Neural progenitor cell (in vitro differentiated cells): ENCODE measurements around the gene UBE2L3. TPM values are rescaled to one million over a fixed set of nuclear protein-coding genes. Genes with fewer than 3 reads are reported as not detected.

Experiments used
- DNase-seq: peaks from one replicate; pipeline ENCODE4 v3.0.0-alpha.2; 2016; ENCODE audit warnings: low spot score
- H2AFZ ChIP-seq: fragments of 200-600 bp; sonication (generic); replicated peaks from 2 replicates; pipeline ENCODE4 v1.6.1; 2016; ENCODE audit warnings: antibody characterized with exemption
- H3F3A ChIP-seq: fragments of 200-600 bp; sonication (generic); 2 replicates; pipeline ENCODE4 v1.6.1; 2016; ENCODE audit warnings: antibody characterized with exemption, low read depth
- H3K27ac ChIP-seq: fragments of 200-600 bp; sonication (generic); 2 replicates; pipeline ENCODE4 v1.5.1; 2016; ENCODE audit warnings: mild to moderate bottlenecking
- H3K27me3 ChIP-seq: fragments of 200-600 bp; sonication (generic); 2 replicates; pipeline ENCODE4 v1.6.1; 2016; ENCODE audit warnings: mild to moderate bottlenecking, moderate library complexity
- H3K36me3 ChIP-seq: fragments of 200-600 bp; sonication (generic); 2 replicates; pipeline ENCODE4 v1.5.1; 2016
- H3K4me1 ChIP-seq: fragments of 200-600 bp; sonication (generic); 2 replicates; pipeline ENCODE4 v1.6.1; 2016; ENCODE audit warnings: mixed run types
- H3K4me2 ChIP-seq: fragments of 200-600 bp; sonication (generic); 2 replicates; pipeline ENCODE4 v1.6.1; 2016
- H3K4me3 ChIP-seq: fragments of 200-600 bp; sonication (generic); 2 replicates; pipeline ENCODE4 v1.5.1; 2016
- H3K79me2 ChIP-seq: fragments of 200-600 bp; sonication (generic); 2 replicates; pipeline ENCODE4 v1.6.1; 2016; ENCODE audit warnings: low read depth
- H3K9ac ChIP-seq: fragments of 200-600 bp; sonication (generic); 2 replicates; pipeline ENCODE4 v1.6.1; 2016
- H3K9me3 ChIP-seq: fragments of 200-600 bp; sonication (generic); 2 replicates; pipeline ENCODE4 v1.5.1; 2016; ENCODE audit warnings: low read depth
- H4K20me1 ChIP-seq: fragments of 200-600 bp; sonication (generic); 2 replicates; pipeline ENCODE4 v1.6.1; 2016; ENCODE audit warnings: low read depth
- H3K27ac Mint-ChIP-seq: 3 replicates; pipeline ENCODE4 v1.8.0; 2021; ENCODE audit warnings: mixed read lengths
- H3K27me3 Mint-ChIP-seq: 2 replicates; pipeline ENCODE4 v1.8.0; 2022; ENCODE audit warnings: low read depth, mild to moderate bottlenecking, inconsistent platforms, moderate library complexity, mixed read lengths; ENCODE audit not compliant: insufficient read depth
- H3K36me3 Mint-ChIP-seq: 3 replicates; pipeline ENCODE4 v1.8.0; 2021; ENCODE audit warnings: mixed read lengths
- H3K4me1 Mint-ChIP-seq: 3 replicates; pipeline ENCODE4 v1.8.0; 2021; ENCODE audit warnings: mixed read lengths
- H3K4me3 Mint-ChIP-seq: 3 replicates; pipeline ENCODE4 v1.8.0; 2021; ENCODE audit warnings: mild to moderate bottlenecking, moderate library complexity, mixed read lengths
- H3K9me3 Mint-ChIP-seq: 3 replicates; pipeline ENCODE4 v1.8.0; 2020; ENCODE audit warnings: mixed read lengths
- EZH2 ChIP-seq: fragments of 200-600 bp; sonication (generic); IDR thresholded peaks from 2 replicates; pipeline ENCODE4 v1.6.1; 2017; ENCODE audit warnings: antibody characterized with exemption, mild to moderate bottlenecking, moderate library complexity
- EZH2phosphoT487 ChIP-seq: fragments of 200-600 bp; sonication (generic); IDR thresholded peaks from 2 replicates; pipeline ENCODE4 v1.6.1; 2017; ENCODE audit warnings: antibody characterized with exemption
- total RNA-seq: library from RNA; depleted of rRNA; stranded (reverse); fragments of >200 nt; gene quantifications from 2 replicates; pipeline ENCODE4 v1.2.3, GENCODE V29; 2015; ENCODE audit warnings: low replicate concordance
- TF ChIP-seq, protein P1 (sequence below): fragments of 200-600 bp; sonication (generic); IDR thresholded peaks from 2 replicates; pipeline ENCODE4 v1.5.1; 2017; ENCODE audit warnings: antibody characterized with exemption, mild to moderate bottlenecking

UBE2L3 gene
- total RNA-seq, 1 donor from 2014 or later, result 61.2 TPM

- Mint-ChIP-seq H3K9me3 (peaks cover 2% of the 10 kb centered on the region), H3K27ac (no peak overlapping the region), H3K36me3 (peaks cover 12% of the 10 kb centered on the region), H3K4me3 (peak overlapping the region; percentile 55), H3K4me1 (peaks cover 21% of the 10 kb centered on the region), H3K27me3 (peaks cover 8% of the 10 kb centered on the region)
- Histone ChIP-seq H3F3A (peaks cover 35% of the 10 kb centered on the region), H3K4me2 (no peak overlapping the region), H3K36me3 (no peaks in the 10 kb centered on the region), H3K9ac (no peak overlapping the region), H4K20me1 (peaks cover 69% of the 10 kb centered on the region), H3K4me3 (no peak overlapping the region), H3K4me1 (no peaks in the 10 kb centered on the region), H2AFZ (no peak overlapping the region), H3K9me3 (no peaks in the 10 kb centered on the region), H3K27me3 (no peaks in the 10 kb centered on the region), H3K79me2 (peaks cover 25% of the 10 kb centered on the region), H3K27ac (no peak overlapping the region)
- no peak for DNase-seq
- TF ChIP-seq, protein P1, sequence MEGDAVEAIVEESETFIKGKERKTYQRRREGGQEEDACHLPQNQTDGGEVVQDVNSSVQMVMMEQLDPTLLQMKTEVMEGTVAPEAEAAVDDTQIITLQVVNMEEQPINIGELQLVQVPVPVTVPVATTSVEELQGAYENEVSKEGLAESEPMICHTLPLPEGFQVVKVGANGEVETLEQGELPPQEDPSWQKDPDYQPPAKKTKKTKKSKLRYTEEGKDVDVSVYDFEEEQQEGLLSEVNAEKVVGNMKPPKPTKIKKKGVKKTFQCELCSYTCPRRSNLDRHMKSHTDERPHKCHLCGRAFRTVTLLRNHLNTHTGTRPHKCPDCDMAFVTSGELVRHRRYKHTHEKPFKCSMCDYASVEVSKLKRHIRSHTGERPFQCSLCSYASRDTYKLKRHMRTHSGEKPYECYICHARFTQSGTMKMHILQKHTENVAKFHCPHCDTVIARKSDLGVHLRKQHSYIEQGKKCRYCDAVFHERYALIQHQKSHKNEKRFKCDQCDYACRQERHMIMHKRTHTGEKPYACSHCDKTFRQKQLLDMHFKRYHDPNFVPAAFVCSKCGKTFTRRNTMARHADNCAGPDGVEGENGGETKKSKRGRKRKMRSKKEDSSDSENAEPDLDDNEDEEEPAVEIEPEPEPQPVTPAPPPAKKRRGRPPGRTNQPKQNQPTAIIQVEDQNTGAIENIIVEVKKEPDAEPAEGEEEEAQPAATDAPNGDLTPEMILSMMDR, result no peak
- TF ChIP-seq EZH2phosphoT487 (no peak), EZH2 (no peak)
Observed at GRCh38 chr22:21626735-21627469, 59.4 kb downstream of the UBE2L3 start.

DNA sequence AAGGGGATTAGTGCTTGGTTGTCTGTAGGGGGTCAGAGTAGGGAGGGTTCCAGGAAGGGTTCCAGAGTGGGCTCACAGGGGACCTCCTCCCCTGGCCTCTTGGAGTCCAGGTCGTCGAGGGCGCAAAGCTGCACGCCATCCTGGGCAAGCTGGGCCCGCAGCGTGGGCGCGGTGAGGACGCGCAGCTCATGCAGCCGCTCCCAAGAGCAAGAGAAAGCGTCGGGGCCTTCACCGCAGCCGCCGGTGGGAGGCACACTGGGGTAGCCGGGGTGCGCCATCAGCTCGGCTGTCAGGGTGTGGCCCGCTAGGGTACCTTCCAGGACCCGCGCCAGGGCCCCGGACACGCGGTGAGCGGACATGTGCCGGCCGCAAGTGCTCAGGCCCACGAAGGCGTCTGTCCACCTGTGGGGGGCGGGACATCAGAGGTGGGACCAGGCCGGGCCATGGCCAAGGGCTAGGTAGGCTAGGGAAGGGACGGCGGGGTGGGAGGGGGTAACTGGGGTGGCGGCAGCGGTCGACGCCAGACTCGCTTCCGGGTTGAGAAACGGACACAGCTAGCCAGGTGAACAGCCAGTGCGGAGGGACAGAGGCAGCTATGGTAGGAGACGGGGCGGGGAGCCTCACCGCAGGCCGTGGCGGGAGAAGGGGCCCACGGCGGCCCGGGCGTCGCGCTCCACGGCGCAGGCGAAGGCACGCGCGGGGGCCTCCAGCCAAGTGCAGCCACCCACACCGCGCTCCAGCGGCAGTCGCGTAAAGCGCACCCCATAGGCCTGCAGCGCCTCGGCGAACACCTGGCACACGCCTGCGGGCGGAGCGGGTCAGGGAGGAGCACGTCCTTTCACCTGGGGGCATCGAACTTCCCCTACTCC, 61.1 kb downstream of the UBE2L3 start:
- peaks cover 52% of the 10 kb centered on the region for H4K20me1 ChIP-seq
- H3F3A ChIP-seq, result peaks cover 30% of the 10 kb centered on the region
- H3K27ac ChIP-seq, result no peak overlapping the region
- Mint-ChIP-seq H3K4me3 (peak overlapping the region; percentile 90), H3K9me3 (peaks cover 2% of the 10 kb centered on the region), H3K36me3 (peaks cover 9% of the 10 kb centered on the region), H3K27ac (no peak overlapping the region), H3K4me1 (peaks cover 10% of the 10 kb centered on the region), H3K27me3 (peaks cover 8% of the 10 kb centered on the region)
- DNase-seq, result no peak
- no peaks in the 10 kb centered on the region for H3K9me3 ChIP-seq
- peak overlapping the region; percentile 73 for H3K4me3 ChIP-seq
- no peaks in the 10 kb centered on the region for H3K4me1 ChIP-seq
- H3K79me2 ChIP-seq, result peaks cover 25% of the 10 kb centered on the region
- no peaks in the 10 kb centered on the region for H3K27me3 ChIP-seq
- peak overlapping the region; percentile 92 for H3K4me2 ChIP-seq
- H3K36me3 ChIP-seq, result no peaks in the 10 kb centered on the region
- H3K9ac ChIP-seq, result no peak overlapping the region
- no peak overlapping the region for H2AFZ ChIP-seq
- TF ChIP-seq, protein P1, result no peak
- TF ChIP-seq EZH2 (no peak), EZH2phosphoT487 (no peak)

DNA sequence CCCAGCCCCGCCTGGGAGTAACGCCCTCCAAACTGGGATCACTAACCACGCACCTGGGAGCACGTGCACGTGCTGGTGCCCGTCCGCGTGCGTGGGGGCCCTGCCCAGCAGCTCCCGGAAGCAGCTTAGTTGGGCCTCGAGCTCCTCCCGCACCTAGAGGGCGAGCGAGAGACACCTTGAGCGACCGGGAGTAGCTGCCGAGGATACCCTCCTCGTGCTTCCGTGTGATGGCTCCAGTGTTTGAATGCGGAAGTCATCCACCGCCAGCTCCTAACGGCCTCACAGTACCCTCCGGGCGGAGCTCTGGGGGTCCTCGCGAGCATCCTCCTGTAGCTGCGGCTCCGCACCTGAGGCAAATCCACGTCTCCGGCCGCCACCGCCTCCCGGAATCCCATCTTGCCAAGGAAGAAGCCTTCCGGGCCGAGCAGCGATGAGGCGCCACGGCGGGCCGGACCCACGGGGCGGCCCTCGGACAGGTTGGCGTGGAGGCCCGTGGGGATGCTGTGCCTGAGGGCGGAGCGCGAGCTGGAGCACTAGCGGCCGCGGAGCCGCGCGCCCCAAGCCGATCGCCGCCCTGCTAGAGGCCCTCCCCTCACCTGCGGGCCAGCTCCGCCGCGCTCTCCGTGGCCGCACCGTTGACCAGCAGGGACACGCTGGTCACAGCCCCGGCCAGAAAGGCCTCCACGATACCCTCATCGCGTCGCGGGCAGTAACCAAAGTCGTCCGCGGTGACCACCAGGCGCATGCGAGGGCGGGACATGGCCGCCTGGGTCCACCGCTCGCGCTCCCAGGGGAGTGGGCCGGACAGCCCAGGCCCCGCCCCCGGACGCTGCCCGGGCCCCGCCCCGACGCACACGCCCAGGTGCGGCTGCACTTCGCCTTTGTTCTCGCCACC, 62.0 kb downstream of the UBE2L3 start, which contains the start of gene YDJC:
TSS of gene YDJC (minus strand) at position 768 of the 895 bp plus-strand sequence. CDS start at position 760, 8 bp downstream.
- H3K27me3 Mint-ChIP-seq, result peaks cover 8% of the 10 kb centered on the region
- peak within 1 kb of the TSS; percentile 73 for H3K4me3 ChIP-seq
- peaks cover 9% of the 10 kb centered on the region for H3K36me3 Mint-ChIP-seq
- H3K4me1 ChIP-seq, result no peaks in the 10 kb centered on the region
- H3K36me3 ChIP-seq, result no peaks in the 10 kb centered on the region
- peak within 1 kb of the TSS; percentile 90 for H3K4me3 Mint-ChIP-seq
- H3K9ac ChIP-seq, result peak within 1 kb of the TSS; percentile 52
- DNase-seq, result peak; percentile 97
- H3K4me1 Mint-ChIP-seq, result peaks cover 10% of the 10 kb centered on the region
- peak within 1 kb of the TSS; percentile 74 for H2AFZ ChIP-seq
- peaks cover 43% of the 10 kb centered on the region for H4K20me1 ChIP-seq
- no peak within 1 kb of the TSS for H3K27ac Mint-ChIP-seq
- no peak within 1 kb of the TSS for H3K27ac ChIP-seq
- TF ChIP-seq, protein P1, result peak; percentile 58
- TF ChIP-seq EZH2, result no peak
- H3K79me2 ChIP-seq, result peaks cover 25% of the 10 kb centered on the region
- peaks cover 21% of the 10 kb centered on the region for H3F3A ChIP-seq
- H3K9me3 Mint-ChIP-seq, result peaks cover 2% of the 10 kb centered on the region
- no peaks in the 10 kb centered on the region for H3K9me3 ChIP-seq
- H3K27me3 ChIP-seq, result no peaks in the 10 kb centered on the region
- H3K4me2 ChIP-seq, result peak within 1 kb of the TSS; percentile 92
